Limb (tissue), 2 donors: ENCODE data around the gene GPC6.

Source experiments
- DNase-seq, 2 donors: peaks; one replicate each; pipeline ENCODE4 v3.0.0-alpha.2; 2016; ENCODE audit errors: extremely low spot score in 2 of 2

The GPC6 gene

GRCh38 chr13:94389604-94390351 lies 1163.2 kb downstream of the GPC6 start:
- no peak for DNase-seq

GRCh38 chr13:94390881-94391280 lies 1164.3 kb downstream of the GPC6 start:
- no peak for DNase-seq

- DNase-seq, result no peak
Observed at GRCh38 chr13:94394723-94395122, 1168.1 kb downstream of the GPC6 start.

- no peak for DNase-seq
Observed at GRCh38 chr13:94395860-94396259, 1169.3 kb downstream of the GPC6 start.

- DNase-seq, result no peak
Observed at GRCh38 chr13:94399812-94400211, 1173.2 kb downstream of the GPC6 start.

GRCh38 chr13:94400874-94401273 lies 1174.3 kb downstream of the GPC6 start:
- DNase-seq, result no peak

GRCh38 chr13:94408314-94409036 lies 1181.9 kb downstream of the GPC6 start:
- DNase-seq, result no peak

- DNase-seq, result no peak
Observed at GRCh38 chr13:94411747-94412146, 1185.1 kb downstream of the GPC6 start.

- DNase-seq, result no peak
Observed at GRCh38 chr13:94412870-94413597, 1186.4 kb downstream of the GPC6 start.

GRCh38 chr13:94413598-94413944 lies 1187.0 kb downstream of the GPC6 start:
- no peak for DNase-seq

GRCh38 chr13:94414141-94414540 lies 1187.5 kb downstream of the GPC6 start:
- DNase-seq, result no peak

- no peak for DNase-seq
Observed at GRCh38 chr13:94414708-94415107, 1188.1 kb downstream of the GPC6 start.

- no peak for DNase-seq
Observed at GRCh38 chr13:94415500-94416237, 1189.1 kb downstream of the GPC6 start.

- peak in 1 of 2 donors; percentile 30 for DNase-seq
Observed at GRCh38 chr13:94416454-94417080, 1190.0 kb downstream of the GPC6 start.

- no peak for DNase-seq
Observed at GRCh38 chr13:94417294-94417693, 1190.7 kb downstream of the GPC6 start.

- no peak for DNase-seq
Observed at GRCh38 chr13:94419304-94419924, 1192.8 kb downstream of the GPC6 start.

- DNase-seq, result no peak
Observed at GRCh38 chr13:94419925-94420305, 1193.3 kb downstream of the GPC6 start.

- no peak for DNase-seq
Observed at GRCh38 chr13:94427313-94427953, 1200.8 kb downstream of the GPC6 start.

- DNase-seq, result no peak
Observed at GRCh38 chr13:94431574-94431973, 1205.0 kb downstream of the GPC6 start.

- no peak for DNase-seq
Observed at GRCh38 chr13:94431987-94432386, 1205.4 kb downstream of the GPC6 start.
